ENCODE data around the gene PTPRM.

The PTPRM gene

DNA sequence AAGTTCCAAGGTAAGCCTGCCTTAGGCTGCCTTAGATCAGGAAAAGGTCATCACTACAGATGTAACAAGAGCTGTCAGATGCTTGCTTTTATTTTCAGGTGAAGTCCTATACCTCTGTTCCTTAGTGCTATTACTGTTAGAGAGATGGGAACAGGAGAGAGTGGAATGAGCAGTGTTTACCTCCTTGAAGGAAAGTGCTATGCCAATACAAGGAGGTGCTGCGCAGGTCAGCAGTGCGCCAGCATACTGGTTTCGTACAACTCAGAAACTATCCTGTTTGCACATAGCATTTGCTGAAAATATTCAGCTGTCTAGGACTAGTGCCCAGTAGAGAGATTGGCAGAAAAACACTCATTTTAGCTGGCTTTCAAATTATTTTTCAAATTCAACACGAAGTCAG, 629.1 kb downstream of the PTPRM start:
- DNase-seq, result no peak

DNA sequence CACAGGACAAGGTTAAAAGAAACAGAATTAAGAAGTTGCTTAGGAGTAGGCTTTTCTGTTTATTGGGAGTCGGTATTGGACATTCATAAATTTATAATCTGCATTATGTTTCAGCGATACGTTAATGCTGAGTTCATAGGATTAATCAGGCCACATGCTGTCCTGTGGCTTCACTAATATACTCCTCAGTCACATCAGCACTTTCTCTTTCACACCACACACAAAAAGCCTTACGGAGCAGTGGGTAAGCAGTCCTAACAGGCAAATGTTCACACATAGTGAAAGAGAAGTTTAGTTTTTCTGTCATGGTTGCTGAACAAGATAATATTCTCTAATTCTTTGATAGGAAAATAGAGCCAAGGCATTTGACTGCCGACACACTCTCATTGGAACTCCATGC, 630.4 kb downstream of the PTPRM start:
- no peak for DNase-seq

DNA sequence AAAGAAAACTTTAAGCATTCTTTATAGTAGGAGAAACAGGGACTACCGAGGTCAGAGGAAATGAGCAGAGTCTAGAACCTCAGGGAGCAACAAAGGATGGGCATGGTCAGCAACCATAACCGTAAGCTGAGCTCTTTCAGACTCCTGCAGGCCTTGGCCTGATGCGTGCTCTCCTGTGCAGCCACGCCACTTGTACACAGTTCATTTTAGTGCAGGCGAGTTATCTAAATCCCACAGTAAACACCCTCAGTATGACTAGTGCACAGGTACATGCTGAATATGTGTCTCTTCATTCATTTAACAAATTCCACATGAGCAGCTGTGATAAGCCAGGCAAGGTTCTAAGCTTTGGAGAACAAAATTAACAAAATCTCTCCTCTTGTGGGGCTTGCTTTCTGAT, 640.9 kb downstream of the PTPRM start:
- no peak for DNase-seq

DNA sequence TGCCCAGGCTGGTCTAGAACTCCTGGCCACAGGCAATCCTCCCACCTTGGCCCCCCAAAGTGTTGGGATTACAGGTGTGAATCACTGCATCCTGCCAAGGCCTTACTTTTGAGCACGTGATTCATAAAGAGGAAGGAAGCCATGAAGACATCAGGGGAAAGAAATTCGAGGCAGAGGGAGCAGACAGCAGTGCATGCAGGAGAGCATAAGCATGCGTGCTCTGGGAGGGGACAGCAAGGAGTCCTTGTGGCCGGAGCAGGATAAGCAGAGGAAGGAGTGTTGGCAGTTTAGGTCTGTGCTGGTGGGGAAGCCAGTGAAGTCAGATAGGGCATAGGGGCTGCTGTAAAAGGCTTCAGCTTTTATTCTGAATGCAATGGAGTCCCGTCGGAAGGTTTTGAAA, 641.6 kb downstream of the PTPRM start:
- DNase-seq, result no peak

DNA sequence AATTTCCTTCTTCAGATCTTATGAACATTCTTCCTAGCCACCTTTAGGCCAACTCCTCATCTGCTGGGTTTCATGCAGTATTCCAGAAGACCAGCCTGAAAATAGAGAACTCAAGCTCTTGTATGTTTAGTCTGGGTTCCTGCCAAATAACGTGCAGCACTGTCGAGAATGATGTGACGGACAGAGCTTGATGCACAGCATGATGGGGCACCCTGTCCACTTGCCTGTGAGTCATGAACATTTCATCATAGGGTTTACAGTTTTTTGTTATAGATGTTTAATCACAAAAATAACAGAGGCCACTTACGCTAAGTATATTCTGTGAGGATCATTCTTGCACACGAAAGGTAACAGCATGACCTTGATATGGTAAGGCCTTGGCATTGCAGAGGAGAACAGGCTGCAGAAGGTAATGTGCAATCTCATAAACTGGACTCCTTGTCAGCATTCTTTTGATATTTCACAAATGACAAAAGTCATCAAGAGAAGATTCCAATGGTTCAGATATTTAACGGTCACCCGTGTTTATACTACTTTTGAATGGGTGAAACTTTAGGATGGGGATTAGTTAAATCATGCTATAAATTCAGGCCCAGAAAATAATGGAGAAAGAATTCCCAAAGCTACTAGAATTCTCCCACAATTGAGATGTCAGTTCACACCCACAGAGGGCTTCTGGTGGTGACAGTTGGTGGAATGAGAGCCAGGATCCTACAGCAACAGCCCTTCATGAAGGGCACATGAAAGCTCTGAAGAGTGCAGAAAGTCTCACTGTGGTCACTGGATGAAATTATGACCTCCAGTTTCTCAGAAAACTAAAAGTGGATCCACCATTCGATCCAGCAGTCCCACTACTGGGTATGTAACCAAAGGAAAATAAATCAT, 646.0 kb downstream of the PTPRM start:
- no peak for DNase-seq

DNA sequence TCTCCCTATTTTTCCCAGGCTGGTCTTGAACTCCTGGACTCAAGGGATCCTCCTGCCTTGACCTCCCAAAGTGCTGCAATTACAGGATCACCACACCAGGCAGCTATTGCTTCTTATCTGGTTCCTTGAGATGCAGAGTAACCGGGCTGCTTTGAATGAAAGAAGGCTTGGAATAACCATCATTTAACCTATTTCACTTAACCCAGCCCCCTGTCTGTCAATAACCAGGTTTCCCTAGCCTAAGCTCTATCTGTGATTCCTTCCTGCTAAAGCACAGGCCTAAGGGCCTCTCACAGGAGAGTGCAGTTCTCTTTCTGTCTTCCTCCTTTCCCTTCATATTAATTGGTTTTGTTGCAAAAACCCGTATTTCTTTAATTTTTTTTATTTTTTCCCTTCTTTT, 648.6 kb downstream of the PTPRM start:
- DNase-seq, result no peak

DNA sequence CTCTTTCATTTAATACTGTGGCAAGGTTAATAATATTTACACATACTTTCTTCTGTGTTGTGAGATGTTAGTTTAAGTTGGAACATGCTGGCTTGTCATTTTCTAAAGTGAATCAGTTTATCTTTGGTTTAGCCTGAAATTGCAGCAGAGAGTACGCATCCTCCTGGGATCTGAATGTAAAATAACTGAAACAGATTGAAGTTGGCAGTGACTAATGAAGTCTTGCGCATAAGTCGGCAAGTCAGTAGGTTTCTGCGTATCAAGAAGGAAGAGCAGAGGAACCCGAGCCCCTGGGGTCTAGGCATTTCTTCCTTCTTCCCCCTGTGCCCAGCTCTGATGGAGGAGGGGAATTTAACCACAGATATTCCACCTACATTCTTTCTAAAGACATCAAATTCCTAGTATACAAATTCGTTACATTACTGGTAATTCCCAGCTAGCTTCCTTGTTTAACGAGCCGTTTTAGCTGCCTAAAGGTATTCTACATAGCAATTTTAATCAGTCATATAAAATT, 650.0 kb downstream of the PTPRM start:
- DNase-seq, result no peak

DNA sequence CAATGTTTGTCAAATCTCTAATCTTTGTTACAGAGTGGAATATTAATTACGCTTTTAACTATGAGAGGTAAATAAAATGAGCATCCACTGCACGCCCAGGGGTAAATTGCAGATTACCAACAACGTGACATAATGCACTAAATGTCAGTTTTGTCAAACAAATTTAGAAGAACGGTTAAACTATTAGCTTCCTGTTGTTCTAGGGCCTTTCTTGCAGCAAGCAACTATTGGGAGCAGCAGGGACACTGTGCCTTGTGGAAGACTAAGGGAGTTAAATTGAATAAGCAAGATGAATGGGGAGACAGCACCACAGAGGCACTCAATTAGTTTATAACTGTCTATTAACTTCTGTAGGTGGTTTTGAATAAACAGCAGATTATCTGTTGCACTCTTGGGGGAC, 651.1 kb downstream of the PTPRM start:
- no peak for DNase-seq

DNA sequence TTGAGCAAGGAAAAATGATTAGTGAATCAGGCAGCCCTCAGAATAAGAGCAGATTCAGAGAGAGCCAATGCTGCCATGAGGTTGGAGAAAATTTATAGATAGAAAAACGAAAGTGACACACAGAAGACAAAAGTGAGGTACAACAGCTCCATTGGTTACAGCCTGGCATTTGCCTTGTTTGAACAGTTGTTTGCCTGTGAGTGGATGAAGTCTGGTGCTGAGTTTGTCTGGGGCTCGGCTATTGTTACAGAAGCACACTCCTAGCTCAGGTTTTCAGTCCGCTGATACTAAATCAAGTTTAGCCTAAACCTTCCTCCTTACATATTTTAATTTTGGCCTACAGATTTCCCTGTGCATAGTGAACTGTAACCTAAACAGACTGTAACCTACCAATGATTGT, 654.3 kb downstream of the PTPRM start:
- no peak for DNase-seq

DNA sequence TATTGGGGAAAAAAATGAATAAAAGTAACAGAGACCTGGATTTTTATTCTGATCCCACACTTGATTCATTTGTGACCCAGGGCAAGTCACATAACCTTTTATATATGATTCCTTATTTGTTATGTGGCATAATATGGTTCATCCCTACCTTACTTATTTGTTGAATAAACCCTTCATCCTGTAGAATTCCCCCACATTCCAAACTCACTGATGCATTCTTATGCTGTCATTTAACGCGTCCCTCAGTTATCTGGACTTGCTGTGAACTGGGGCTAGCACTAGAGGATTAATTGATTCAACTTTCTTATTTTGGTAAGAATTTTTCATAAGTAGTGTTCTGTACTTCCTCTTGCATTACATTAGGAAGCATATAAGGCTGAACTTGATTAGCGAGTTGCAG, 657.5 kb downstream of the PTPRM start:
- DNase-seq, result no peak

DNA sequence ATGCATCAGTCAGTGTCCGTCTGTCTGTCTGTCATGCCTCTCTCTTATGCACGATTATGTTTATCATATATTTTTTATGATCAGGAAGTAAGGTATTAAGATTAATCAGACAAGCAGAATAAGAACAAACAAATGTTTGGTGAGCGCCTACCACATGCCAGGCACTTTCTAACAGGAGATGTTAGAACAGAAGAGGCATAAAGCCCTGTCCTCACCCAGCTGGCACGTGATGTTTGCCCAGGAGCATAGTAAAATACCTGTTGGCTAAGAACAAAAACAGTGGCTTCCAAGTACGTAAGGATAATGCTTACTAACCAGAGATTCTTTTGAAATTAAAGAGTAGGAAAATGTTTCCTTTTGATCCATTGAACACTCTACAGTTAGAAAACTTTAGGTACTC, 661.9 kb downstream of the PTPRM start:
- DNase-seq, result no peak

DNA sequence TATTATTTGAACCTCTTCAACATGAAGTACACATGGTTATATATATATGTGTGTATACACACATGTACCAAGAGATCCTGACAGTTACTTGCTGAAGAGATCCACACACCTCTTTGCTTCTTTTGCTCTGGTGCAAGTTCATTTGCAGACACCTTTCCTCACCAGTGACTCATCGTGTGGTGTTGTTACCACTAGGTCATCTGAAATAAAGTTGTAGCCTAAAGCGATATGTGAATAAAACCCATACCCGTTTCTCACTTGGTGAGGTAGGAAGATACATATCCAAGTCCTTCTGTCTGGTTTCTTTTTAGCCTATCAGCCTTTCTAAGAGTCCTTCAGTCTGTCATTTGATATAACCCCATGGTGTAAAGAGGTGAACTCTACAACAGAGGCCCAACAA, 662.7 kb downstream of the PTPRM start:
- no peak for DNase-seq

DNA sequence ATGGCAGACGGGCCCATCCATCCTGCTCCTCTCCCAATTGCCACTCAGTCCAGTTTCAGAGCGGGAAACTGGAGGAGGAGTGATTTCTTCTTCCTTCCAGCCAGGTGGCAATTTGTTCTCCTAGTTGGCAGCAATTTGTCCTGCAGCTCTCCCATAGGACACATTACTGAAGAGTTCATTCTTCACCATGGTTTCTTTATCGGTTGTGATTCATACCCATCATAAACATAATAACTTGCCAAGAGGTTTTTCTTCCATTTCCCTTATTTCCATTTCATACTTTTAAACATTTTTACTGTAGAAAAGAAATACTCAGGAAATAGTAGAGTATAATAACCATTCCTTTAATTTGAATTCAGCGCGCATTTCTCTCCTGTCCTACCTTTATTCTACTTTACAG, 664.2 kb downstream of the PTPRM start:
- DNase-seq, result no peak

DNA sequence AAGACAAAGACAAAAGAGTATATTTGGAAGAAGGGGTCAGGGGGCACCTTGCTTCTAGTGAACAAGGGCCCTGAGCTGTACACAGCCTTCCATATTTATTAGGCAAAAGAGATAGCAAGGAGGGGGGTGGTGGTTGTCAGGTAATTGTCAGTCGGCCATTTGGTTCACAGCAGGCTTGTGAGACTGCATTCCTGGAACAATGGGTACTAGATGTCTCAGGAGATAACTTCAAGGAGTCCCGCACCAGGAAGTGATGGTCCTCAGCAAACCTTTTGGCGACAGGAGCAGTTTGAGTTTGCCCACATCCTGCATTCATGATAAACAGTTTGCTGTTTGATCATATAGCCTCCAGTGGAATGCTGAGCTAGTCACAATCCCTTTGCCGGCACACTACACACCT, 665.7 kb downstream of the PTPRM start:
- DNase-seq, result no peak

DNA sequence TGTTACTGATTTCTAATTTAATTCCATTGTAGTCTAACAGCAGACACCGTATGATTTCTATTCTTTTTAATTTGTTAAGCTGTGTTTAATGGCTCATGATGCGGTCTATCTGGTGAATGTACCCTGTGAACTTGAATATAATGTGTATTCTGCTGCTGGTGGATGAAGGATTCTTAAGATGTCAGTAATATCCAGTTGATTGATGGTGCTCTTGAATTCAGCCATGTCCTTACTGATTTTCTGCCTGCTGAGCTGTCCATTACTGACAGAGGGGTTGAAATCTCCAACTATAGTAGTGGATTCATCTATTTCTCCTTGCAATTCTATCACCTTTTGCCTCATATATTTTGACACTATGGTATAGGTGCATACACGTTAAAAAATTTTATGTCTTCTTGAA, 668.8 kb downstream of the PTPRM start:
- DNase-seq, result no peak

DNA sequence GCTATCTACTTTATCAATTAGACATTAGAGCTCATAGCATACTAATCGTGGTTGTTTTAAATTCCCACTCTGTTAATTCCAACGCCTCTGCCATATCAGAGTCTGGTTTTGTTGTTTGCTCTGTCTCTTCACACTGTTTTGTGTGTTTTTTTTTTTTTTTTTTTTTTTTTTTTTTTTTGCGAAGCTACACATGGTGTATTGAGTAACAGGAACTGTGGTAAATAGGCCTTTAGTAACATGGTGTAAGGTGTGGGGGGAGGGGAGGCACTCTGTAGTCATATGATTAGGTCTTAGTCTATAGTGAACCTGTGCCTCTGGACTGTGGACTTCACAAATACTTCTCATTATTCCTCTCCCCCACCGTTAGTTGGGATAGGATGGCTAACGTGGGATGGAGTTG, 671.4 kb downstream of the PTPRM start:
- DNase-seq, result no peak

DNA sequence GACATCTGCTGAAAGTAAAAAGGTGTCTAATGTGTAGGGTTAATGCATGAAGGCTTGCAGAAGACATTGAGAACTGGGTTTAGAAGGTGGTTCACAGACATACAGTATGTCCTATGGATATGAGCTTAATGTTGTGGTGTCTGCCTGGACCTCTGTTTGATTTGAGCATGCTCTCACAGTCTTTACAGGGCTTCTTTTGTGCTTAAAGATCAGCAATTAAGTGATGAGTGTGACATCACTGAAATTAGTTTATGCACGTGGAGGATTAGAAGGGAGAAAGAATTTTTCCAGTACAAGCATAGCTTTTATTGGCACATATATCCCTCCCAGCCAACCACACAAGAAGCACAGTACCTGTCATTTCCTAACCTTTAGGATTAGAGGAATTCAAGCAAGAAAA, 674.6 kb downstream of the PTPRM start:
- no peak for DNase-seq

DNA sequence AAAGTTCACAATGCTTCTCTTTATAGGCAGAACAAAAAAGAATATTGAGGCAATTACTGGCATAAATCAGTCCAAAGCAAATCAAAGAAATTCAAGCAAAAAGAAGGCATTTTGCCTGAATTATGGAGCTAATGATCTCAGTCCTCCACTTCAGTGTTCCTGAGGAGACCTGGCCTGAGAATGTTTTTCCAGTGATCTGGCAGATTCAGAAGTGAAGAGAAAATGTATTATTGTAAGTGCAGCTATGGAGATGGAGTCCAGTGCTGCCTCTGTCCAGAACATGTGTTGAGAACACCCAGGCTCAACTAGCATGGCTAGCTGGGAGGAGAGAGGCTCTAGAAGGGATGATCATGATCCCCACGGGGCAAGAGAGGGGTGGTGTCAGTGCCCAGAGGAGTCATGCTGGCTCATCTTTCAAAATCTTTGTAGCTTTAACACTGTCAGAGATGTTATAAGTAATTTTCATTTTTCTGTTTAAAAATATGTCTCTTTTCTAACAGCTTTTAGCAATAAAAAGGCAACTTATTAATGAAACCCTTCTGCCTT, 675.1 kb downstream of the PTPRM start:
- DNase-seq, result no peak

DNA sequence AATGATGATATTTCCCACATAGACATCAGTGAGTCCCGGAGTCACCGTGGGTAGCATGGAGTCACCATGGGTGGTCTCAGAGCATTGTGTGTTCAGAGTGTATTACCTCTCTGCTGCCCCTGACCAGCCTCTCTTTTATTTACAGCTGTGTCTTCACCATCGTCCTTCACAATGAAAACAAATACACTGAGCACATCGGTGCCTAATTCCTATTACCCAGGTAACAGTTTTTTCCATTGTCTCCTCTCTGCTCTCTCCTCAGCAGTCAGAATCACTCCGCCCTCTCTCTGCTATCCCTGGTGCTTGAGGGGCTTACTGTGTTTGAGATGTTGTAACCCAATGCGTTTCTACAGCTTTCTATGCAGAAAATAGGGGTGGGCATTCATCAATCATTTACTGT, 680.6 kb downstream of the PTPRM start:
- no peak for DNase-seq

DNA sequence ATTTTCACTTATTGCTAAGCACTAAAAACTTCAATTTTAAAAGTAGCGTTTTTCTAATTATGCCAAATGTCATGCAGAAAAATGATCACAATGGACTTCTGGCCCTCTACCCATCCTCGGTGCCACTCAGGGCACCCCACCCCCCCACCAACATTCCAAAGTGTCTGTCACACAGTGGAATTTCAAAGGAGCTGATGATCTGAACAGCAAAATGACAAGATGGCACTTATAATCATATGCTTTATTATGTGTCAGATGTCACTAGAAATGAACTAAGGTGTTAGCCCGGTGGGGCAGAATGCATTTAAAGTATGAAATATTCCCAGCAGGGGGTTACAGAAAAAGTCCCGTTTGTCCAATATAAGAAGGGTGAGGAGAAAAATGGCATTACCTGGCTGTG, 681.5 kb downstream of the PTPRM start:
- DNase-seq, result no peak

DNA sequence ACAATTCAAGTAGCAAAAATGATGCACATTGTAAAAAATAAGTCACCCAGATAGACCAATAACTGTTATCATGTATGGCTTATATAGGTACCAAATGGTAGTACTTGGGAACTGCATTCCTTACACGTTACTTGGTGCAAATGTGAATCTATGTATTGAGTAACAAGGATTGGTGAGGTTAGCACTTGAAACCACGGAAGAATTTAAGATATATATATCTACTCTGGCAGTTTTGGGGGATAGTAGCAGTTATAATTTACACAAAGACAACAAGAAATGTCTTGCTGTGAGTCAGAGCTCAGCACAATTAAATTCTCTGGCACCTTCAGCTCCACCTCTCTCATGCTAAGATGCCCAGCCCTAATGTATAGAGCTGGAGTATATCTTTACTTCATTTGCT, 682.7 kb downstream of the PTPRM start:
- DNase-seq, result no peak

DNA sequence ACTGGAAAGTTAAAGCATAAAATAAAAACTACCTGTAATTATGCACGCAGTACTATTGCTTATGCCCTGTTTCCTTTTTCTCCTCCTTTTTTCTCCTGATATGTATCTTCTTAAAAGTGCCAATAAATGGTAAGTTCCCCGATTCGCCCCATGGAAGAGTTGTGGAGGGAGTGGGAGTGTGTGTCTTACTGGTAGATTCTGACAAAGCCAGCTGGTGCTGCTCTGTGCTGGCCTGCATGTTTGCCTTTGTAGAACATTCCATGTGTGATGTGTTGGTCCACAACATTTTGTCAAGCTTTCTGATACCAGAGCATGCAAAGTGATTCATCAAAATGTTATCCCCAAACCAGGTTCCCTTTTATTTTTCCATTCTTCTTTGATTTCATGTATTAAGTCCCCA, 685.3 kb downstream of the PTPRM start:
- no peak for DNase-seq

DNA sequence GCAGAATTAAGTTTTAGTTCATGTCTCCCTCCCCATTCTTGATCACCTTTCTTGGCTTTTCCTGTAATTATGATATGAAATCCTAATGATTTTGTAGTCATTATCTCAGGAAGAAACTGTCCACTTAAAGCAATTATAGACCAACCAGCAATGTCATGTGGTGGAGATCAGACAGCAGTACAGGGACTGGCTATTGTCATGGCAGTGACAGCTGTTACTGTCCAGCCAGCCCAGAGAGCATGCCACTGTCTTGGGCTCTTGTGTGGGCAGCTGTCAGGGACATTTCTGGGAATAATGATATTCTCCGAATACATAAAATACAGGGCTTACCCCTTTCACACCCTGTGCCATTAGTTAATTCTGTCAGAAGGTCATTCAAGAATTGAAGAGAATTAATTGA, 686.8 kb downstream of the PTPRM start:
- DNase-seq, result no peak

DNA sequence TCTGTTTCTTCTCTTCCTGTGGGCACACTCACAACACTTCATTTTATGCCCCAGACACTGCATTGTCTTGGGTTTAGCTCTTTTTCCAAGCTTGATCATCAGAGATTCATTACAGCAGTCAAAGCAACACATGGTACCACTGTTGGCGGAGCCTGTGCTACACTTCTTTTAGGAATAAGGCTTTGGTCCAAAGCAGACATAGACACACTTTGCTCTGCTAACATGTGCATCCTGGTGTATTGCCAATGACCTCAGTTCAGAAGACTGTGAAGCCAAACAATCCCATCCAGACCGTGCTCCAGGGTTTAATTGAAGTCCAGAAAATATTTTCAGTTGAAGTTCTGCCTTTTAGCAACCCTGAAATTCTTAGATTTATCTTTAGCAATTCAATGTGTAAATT, 687.5 kb downstream of the PTPRM start:
- no peak for DNase-seq

All from CD4-positive, alpha-beta T cell treated with Interleukin-10 for 1 hour (primary cell).